Thoracic aorta (tissue), 2 donors: ENCODE measurements around the gene APOC4. TPM values are rescaled to one million over a fixed set of nuclear protein-coding genes. Genes with fewer than 3 reads are reported as not detected.
"Not testable (repeated sequence)": the region's sequence is repeated elsewhere in the genome, so short reads cannot be mapped to it uniquely, and the experiment has no call there.

Experiments used
- ATAC-seq: fragments of 150-250 bp; one replicate; pipeline ENCODE4 v1.8.0; 2017; ENCODE audit warnings: low read depth; ENCODE audit not compliant: insufficient number of reproducible peaks, low FRiP score
- DNase-seq: peaks from one replicate; pipeline ENCODE4 v3.0.0-alpha.2; 2020; ENCODE audit warnings: low spot score
- H3K27ac ChIP-seq, 2 donors: fragments of 200-600 bp; sonication (generic); 1 replicate in 1 of 2; 2 replicates in 1 of 2; pipeline ENCODE4 v1.5.1; 2016; ENCODE audit warnings: mild to moderate bottlenecking in 2 of 2, moderate library complexity in 2 of 2
- H3K27me3 ChIP-seq: fragments of 200-600 bp; sonication (generic); replicated peaks from 2 replicates; pipeline ENCODE4 v1.6.0; 2016; ENCODE audit warnings: mild to moderate bottlenecking; ENCODE audit not compliant: insufficient read depth
- H3K36me3 ChIP-seq: fragments of 200-600 bp; sonication (generic); one replicate; pipeline ENCODE4 v1.5.1; 2016
- H3K4me1 ChIP-seq, 2 donors: fragments of 200-600 bp; sonication (generic); 1 replicate in 1 of 2; 2 replicates in 1 of 2; pipeline versions ENCODE4 v1.5.1 to v1.6.0; 2016; ENCODE audit warnings: low read depth in 2 of 2, mild to moderate bottlenecking in 1 of 2; ENCODE audit not compliant: control insufficient read depth in 1 of 2
- H3K4me3 ChIP-seq: fragments of 200-600 bp; sonication (generic); 2 replicates; pipeline ENCODE4 v1.5.1; 2016; ENCODE audit warnings: mild to moderate bottlenecking
- H3K9me3 ChIP-seq: fragments of 200-600 bp; sonication (generic); 2 replicates; pipeline ENCODE4 v1.5.1; 2016
- CTCF ChIP-seq: fragments of 200-600 bp; sonication (generic); IDR thresholded peaks from one replicate; pipeline ENCODE4 v1.5.1; 2019; ENCODE audit warnings: antibody characterized with exemption
- total RNA-seq, 2 donors: library from RNA; depleted of rRNA; stranded (reverse); fragments of >200 nt; gene quantifications; one replicate each; pipeline versions ENCODE4 v1.1.0 to v1.2.3, GENCODE V29; 2016

The APOC4 gene
- total RNA-seq, 2 donors from 2014 or later = not detected

GRCh38 chr19:44961821-44962220, 19.8 kb downstream of the APOC4 start:
- ATAC-seq (no peak), DNase-seq (no peak)
- H3K9me3 ChIP-seq = no peaks in the 10 kb centered on the region
- no peak for TF ChIP-seq CTCF
- H3K27ac ChIP-seq = no peak overlapping the region
- H3K36me3 ChIP-seq = peaks cover 36% of the 10 kb centered on the region
- peaks cover 4 to 11% of the 10 kb centered on the region in 2 donors for H3K4me1 ChIP-seq
- no peaks in the 10 kb centered on the region for H3K27me3 ChIP-seq
- H3K4me3 ChIP-seq = no peak overlapping the region

GRCh38 chr19:44968118-44968517, 26.1 kb downstream of the APOC4 start:
- no peak for DNase-seq
- H3K9me3 ChIP-seq = no peaks in the 10 kb centered on the region
- no peaks in the 10 kb centered on the region for H3K4me1 ChIP-seq
- no peak overlapping the region for H3K27ac ChIP-seq
- H3K27me3 ChIP-seq = no peaks in the 10 kb centered on the region
- no peak overlapping the region for H3K4me3 ChIP-seq
- ATAC-seq = no peak
- H3K36me3 ChIP-seq = peaks cover 31% of the 10 kb centered on the region
- TF ChIP-seq CTCF = no peak

- Histone ChIP-seq H3K36me3 (peaks cover 32% of the 10 kb centered on the region), H3K9me3 (no peaks in the 10 kb centered on the region), H3K27me3 (no peaks in the 10 kb centered on the region), H3K4me1 (no peaks in the 10 kb centered on the region), H3K27ac (no peak overlapping the region), H3K4me3 (no peak overlapping the region)
- DNase-seq = no peak
- ATAC-seq = no peak
- no peak for TF ChIP-seq CTCF
Measured at GRCh38 chr19:44968670-44969069, 26.6 kb downstream of the APOC4 start.

- H3K27ac ChIP-seq = no peak overlapping the region
- no peak for TF ChIP-seq CTCF
- H3K36me3 ChIP-seq = peaks cover 35% of the 10 kb centered on the region
Measured at GRCh38 chr19:44969437-44969836, 27.4 kb downstream of the APOC4 start.

GRCh38 chr19:44971451-44971850, 29.4 kb downstream of the APOC4 start:
- peaks cover 44% of the 10 kb centered on the region for H3K36me3 ChIP-seq
- DNase-seq, H3K27me3 ChIP-seq, ATAC-seq, H3K27ac ChIP-seq, H3K4me1 ChIP-seq, H3K4me3 ChIP-seq, H3K9me3 ChIP-seq: not testable (repeated sequence)

More at GRCh38 chr19:44969437-44969836, 27.4 kb downstream of the APOC4 start:
- Histone ChIP-seq H3K27me3 (no peaks in the 10 kb centered on the region), H3K9me3 (no peaks in the 10 kb centered on the region), H3K4me3 (no peak overlapping the region), H3K4me1 (no peaks in the 10 kb centered on the region)
- no peak for ATAC-seq
- DNase-seq = no peak

GRCh38 chr19:44972802-44973201, 30.8 kb downstream of the APOC4 start:
- H3K4me1 ChIP-seq = no peaks in the 10 kb centered on the region
- DNase-seq = no peak
- no peak overlapping the region for H3K4me3 ChIP-seq
- no peaks in the 10 kb centered on the region for H3K27me3 ChIP-seq
- no peak overlapping the region for H3K27ac ChIP-seq
- H3K36me3 ChIP-seq = peaks cover 53% of the 10 kb centered on the region
- no peak for TF ChIP-seq CTCF
- H3K9me3 ChIP-seq = no peaks in the 10 kb centered on the region
- no peak for ATAC-seq
